GM12874 (cell line): ENCODE results near the gene EMC8.

Experiments
- CTCF ChIP-seq: IDR thresholded peaks from 2 replicates; pipeline ENCODE4 v1.5.1; 2011; ENCODE audit warnings: low read depth, mild to moderate bottlenecking, control low read depth, low read length, moderate library complexity; ENCODE audit not compliant: insufficient read depth

Gene EMC8

GRCh38 chr16:85785927-85786326, 13.4 kb downstream of the EMC8 start:
- TF ChIP-seq CTCF, result no peak

GRCh38 chr16:85784813-85785212, 14.5 kb downstream of the EMC8 start:
- no peak for TF ChIP-seq CTCF

DNA sequence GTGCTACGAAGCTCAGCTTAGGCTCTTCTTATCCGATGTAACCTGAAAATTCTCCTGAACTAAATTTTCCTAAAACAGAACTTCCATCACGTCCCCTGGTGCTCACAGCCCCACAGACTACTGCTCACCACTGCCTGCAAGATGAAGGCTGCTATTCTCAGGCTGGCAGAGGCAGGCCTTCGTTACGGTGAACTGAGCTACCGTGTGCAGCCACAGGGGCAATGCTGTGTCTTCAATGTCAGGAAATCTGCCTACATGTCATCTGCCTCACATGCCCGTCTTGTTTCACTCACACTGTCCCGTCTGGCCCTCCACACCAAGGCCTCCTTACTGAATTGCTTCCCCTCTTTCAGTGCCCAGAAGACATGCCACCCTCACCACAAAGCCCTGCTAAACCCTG, 15.9 kb downstream of the EMC8 start:
- TF ChIP-seq CTCF, result no peak

DNA sequence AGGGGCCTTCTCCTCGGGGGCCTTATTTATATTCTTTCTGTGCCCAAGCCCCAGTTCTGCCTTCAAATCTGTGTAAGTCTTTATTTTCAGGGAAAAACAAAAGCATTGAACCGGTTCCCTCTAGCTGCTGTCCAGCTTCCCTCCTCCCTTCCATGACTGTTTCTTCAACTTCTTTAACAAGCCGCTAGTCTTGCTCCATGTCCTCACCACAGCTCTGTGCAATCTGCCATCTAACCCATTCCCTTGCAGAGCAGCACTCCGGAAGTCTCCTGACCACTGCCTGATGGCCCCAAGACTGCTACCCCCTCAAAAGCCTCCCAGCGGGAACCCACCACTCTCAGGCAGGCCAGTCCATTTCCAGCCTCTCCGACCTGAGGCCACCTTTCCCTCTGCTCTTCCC, 16.9 kb downstream of the EMC8 start:
- no peak for TF ChIP-seq CTCF

- TF ChIP-seq CTCF, result no peak
These were observed 17.5 kb downstream of the EMC8 start for GRCh38 chr16:85781695-85782370.

DNA sequence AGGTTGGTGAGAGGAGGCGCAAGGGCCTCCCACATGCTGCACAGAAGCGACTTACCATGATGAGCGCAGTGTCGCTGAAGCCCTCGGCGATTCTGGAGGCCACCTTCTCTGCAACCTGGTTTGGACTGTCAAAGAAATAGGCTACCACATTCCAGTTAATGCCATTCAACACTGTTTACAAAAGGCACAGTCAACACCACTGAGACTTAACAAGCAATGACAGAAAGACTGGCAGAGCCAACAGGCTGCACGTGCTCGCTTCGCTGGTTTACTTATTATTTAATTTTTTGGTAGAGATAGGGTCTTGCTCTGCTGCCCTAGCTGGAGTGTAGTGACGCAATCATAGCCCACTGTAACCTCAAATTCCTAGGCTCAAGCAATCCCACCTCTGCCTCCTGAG, 18.2 kb downstream of the EMC8 start:
- no peak for TF ChIP-seq CTCF

GRCh38 chr16:85780281-85780680, 19.1 kb downstream of the EMC8 start:
- TF ChIP-seq CTCF, result no peak

- no peak for TF ChIP-seq CTCF
These were observed 20.5 kb downstream of the EMC8 start for GRCh38 chr16:85778873-85779272.
